H1 (cell line): ENCODE data around the gene DEXI. TPM values are rescaled to one million over a fixed set of nuclear protein-coding genes. Genes with fewer than 3 reads are reported as not detected.

ENCODE experiments used
- CTCF ChIA-PET: fragments of 300-600 bp; sonication (Branson Sonifier 250); formaldehyde crosslinking; loops from one replicate; lab custom pipeline; 2021; ENCODE audit not compliant: partially characterized antibody; lab: Charles Lee
- POLR2A ChIA-PET: fragments of 300-600 bp; sonication (Branson Sonifier 250); formaldehyde crosslinking; loops from one replicate; lab custom pipeline; 2021; ENCODE audit warnings: inconsistent platforms; ENCODE audit not compliant: partially characterized antibody; lab: Charles Lee
- DNase-seq, 2 experiments: peaks; one replicate each; pipeline versions ENCODE4 v3.0.0 to v3.0.0-alpha.2; 2010 to 2022; ENCODE audit warnings: low spot score in 2 of 2, low read depth in 1 of 2, mixed read lengths in 1 of 2
- FAIRE-seq: peaks from 2 replicates; lab custom pipeline; 2011; peaks lifted over from hg19 to GRCh38; lab: Jason Lieb, UNC
- H2AFZ ChIP-seq: 2 replicates; pipeline ENCODE4 v1.8.1; 2012; ENCODE audit warnings: low read length, inconsistent platforms
- H2AK5ac ChIP-seq: 2 replicates; pipeline ENCODE4 v1.6.1; 2013; ENCODE audit warnings: low read depth, low read length
- H2BK120ac ChIP-seq: replicated peaks from 2 replicates; pipeline ENCODE3; 2013; ENCODE audit warnings: low read depth, low read length, inconsistent platforms
- H2BK12ac ChIP-seq: 2 replicates; pipeline ENCODE4 v1.6.1; 2013; ENCODE audit warnings: low read depth, low read length
- H2BK15ac ChIP-seq: 2 replicates; pipeline ENCODE4 v1.6.1; 2013; ENCODE audit warnings: low read length
- H2BK20ac ChIP-seq: 2 replicates; pipeline ENCODE4 v1.6.1; 2013; ENCODE audit warnings: low read length
- H2BK5ac ChIP-seq: 2 replicates; pipeline ENCODE4 v1.6.1; 2013; ENCODE audit warnings: low read depth, low read length
- H3K14ac ChIP-seq: 2 replicates; pipeline ENCODE4 v1.6.1; 2013; ENCODE audit warnings: inconsistent platforms; ENCODE audit not compliant: insufficient read length
- H3K18ac ChIP-seq: 2 replicates; pipeline ENCODE4 v1.6.1; 2013; ENCODE audit warnings: low read length; ENCODE audit errors: extremely low read depth
- H3K23ac ChIP-seq: 2 replicates; pipeline ENCODE4 v1.6.1; 2013; ENCODE audit warnings: inconsistent platforms; ENCODE audit not compliant: insufficient read length
- H3K23me2 ChIP-seq: 2 replicates; pipeline ENCODE4 v1.6.1; 2013; ENCODE audit warnings: low read depth, low read length
- H3K27ac ChIP-seq: 2 replicates; pipeline ENCODE4 v1.6.1; 2011; ENCODE audit warnings: low read depth, low read length, inconsistent platforms
- H3K27me3 ChIP-seq, 4 experiments: replicated peaks in 1 of 4; 1 replicate in 1 of 4; 2 replicates in 3 of 4; pipeline versions ENCODE4 v1.6.1 to v1.8.1; 2011 to 2013; ENCODE audit warnings: low read length in 3 of 4, mild to moderate bottlenecking in 3 of 4, inconsistent platforms in 2 of 4, mixed read lengths in 2 of 4, moderate library complexity in 1 of 4; ENCODE audit not compliant: control insufficient read depth in 3 of 4, insufficient read depth in 3 of 4; ENCODE audit errors: extremely low read depth in 1 of 4
- H3K36me3 ChIP-seq, 4 experiments: 2 replicates each; pipeline versions ENCODE4 v1.6.1 to v1.8.1; 2011 to 2013; ENCODE audit warnings: mild to moderate bottlenecking in 4 of 4, low read length in 3 of 4, moderate library complexity in 2 of 4, control low read depth in 1 of 4, inconsistent platforms in 1 of 4; ENCODE audit not compliant: insufficient read depth in 4 of 4, control insufficient read depth in 2 of 4
- H3K4ac ChIP-seq: replicated peaks from 2 replicates; pipeline ENCODE3; 2013; ENCODE audit warnings: low read length, low read depth, mixed read lengths, inconsistent platforms; ENCODE audit not compliant: insufficient read length
- H3K4me1 ChIP-seq, 4 experiments: replicated peaks in 1 of 4; 1 replicate in 1 of 4; 2 replicates in 3 of 4; pipeline versions ENCODE4 v1.6.1 to v1.8.1; 2011 to 2013; ENCODE audit warnings: low read length in 3 of 4, inconsistent platforms in 2 of 4, mixed read lengths in 1 of 4; ENCODE audit not compliant: insufficient read depth in 4 of 4, control insufficient read depth in 3 of 4
- H3K4me2 ChIP-seq, 2 experiments: 2 replicates each; pipeline versions ENCODE4 v1.6.1 to v1.8.1; 2011 to 2013; ENCODE audit warnings: low read depth in 2 of 2, low read length in 2 of 2, control low read depth in 1 of 2, inconsistent platforms in 1 of 2, mild to moderate bottlenecking in 1 of 2; ENCODE audit not compliant: insufficient read depth in 1 of 2
- H3K4me3 ChIP-seq, 4 experiments: fragments of 200-600, 300-600 bp in 1 of 4; sonication (generic), shearing (Covaris generic), sonication (Bioruptor Twin) in 1 of 4; 2 replicates each; pipeline versions ENCODE4 v1.5.1 to v1.8.1; 2011 to 2016; ENCODE audit warnings: low read length in 4 of 4, low read depth in 3 of 4, control low read depth in 2 of 4, inconsistent platforms in 2 of 4, mild to moderate bottlenecking in 2 of 4, mixed read lengths in 1 of 4, moderate library complexity in 1 of 4; ENCODE audit not compliant: insufficient read depth in 2 of 4; ENCODE audit errors: extremely low read depth in 1 of 4
- H3K56ac ChIP-seq: replicated peaks from 2 replicates; pipeline ENCODE3; 2013; ENCODE audit warnings: low read depth, mild to moderate bottlenecking, mixed read lengths, low read length, inconsistent platforms; ENCODE audit not compliant: insufficient read length
- H3K79me1 ChIP-seq: 2 replicates; pipeline ENCODE4 v1.6.1; 2013; ENCODE audit warnings: low read depth, low read length, control low read depth
- H3K79me2 ChIP-seq, 2 experiments: 2 replicates each; pipeline versions ENCODE4 v1.6.1 to v1.8.1; 2012 to 2013; ENCODE audit warnings: low read length in 2 of 2, mild to moderate bottlenecking in 2 of 2, inconsistent platforms in 1 of 2; ENCODE audit not compliant: insufficient read depth in 2 of 2, control insufficient read depth in 1 of 2
- H3K9ac ChIP-seq, 4 experiments: replicated peaks in 1 of 4; 1 replicate in 1 of 4; 2 replicates in 3 of 4; pipeline versions ENCODE4 v1.6.1 to v1.8.1; 2011 to 2013; ENCODE audit warnings: low read depth in 3 of 4, low read length in 3 of 4, control low read depth in 2 of 4, mild to moderate bottlenecking in 2 of 4, moderate library complexity in 2 of 4, inconsistent platforms in 1 of 4; ENCODE audit errors: extremely low read depth in 1 of 4
- H3K9me3 ChIP-seq, 2 experiments: 2 replicates each; pipeline versions ENCODE4 v1.6.1 to v1.8.1; 2012 to 2013; ENCODE audit warnings: mild to moderate bottlenecking in 2 of 2, moderate library complexity in 2 of 2, control low read depth in 1 of 2, inconsistent platforms in 1 of 2, low read depth in 1 of 2, low read length in 1 of 2, mixed read lengths in 1 of 2; ENCODE audit not compliant: insufficient read depth in 2 of 2
- H4K20me1 ChIP-seq, 2 experiments: replicated peaks in 1 of 2; 2 replicates each; pipeline versions ENCODE3 to v1.8.1; 2011 to 2013; ENCODE audit warnings: inconsistent platforms in 2 of 2, low read length in 2 of 2, mild to moderate bottlenecking in 1 of 2; ENCODE audit not compliant: insufficient read depth in 2 of 2, control insufficient read depth in 1 of 2
- H4K5ac ChIP-seq: 2 replicates; pipeline ENCODE4 v1.6.1; 2013; ENCODE audit warnings: low read length, low read depth, mixed read lengths, inconsistent platforms; ENCODE audit not compliant: insufficient read length
- H4K8ac ChIP-seq: 2 replicates; pipeline ENCODE4 v1.8.0; 2013; ENCODE audit warnings: mild to moderate bottlenecking, moderate library complexity, low read length, inconsistent platforms; ENCODE audit not compliant: insufficient read depth; ENCODE audit errors: extremely low read depth
- H4K91ac ChIP-seq: replicated peaks from 2 replicates; pipeline ENCODE3; 2013; ENCODE audit warnings: low read length, mixed read lengths, inconsistent platforms; ENCODE audit not compliant: insufficient read length
- CBX5 ChIP-seq: fragments of 300-800, 300-1000 bp; sonication (generic); IDR thresholded peaks from 2 replicates; pipeline ENCODE4 v1.7.1; 2016; ENCODE audit warnings: antibody characterized with exemption, low read length, low read depth
- CHD1 ChIP-seq: IDR thresholded peaks from 2 replicates; pipeline ENCODE4 v1.6.1; 2012; ENCODE audit warnings: low read depth, low read length, improper control_type of control experiment
- CTCF ChIP-seq, 3 experiments: IDR thresholded peaks; 1 replicate in 2 of 3; 2 replicates in 1 of 3; pipeline versions ENCODE4 v1.5.1 to v1.6.1; 2011; ENCODE audit warnings: low read length in 3 of 3, mild to moderate bottlenecking in 3 of 3, inconsistent platforms in 2 of 3, low read depth in 1 of 3, moderate library complexity in 1 of 3; ENCODE audit not compliant: insufficient read depth in 1 of 3; ENCODE audit errors: control extremely low read depth in 1 of 3
- PHF8 ChIP-seq: fragments of 200-600 bp; sonication (generic); conservative IDR thresholded peaks from 2 replicates; pipeline ENCODE4 v1.7.1; 2012; ENCODE audit warnings: low read depth, mild to moderate bottlenecking, inconsistent platforms, low read length, moderate library complexity
- POU5F1 ChIP-seq: IDR thresholded peaks from 2 replicates; pipeline ENCODE4 v1.6.1; 2011; ENCODE audit warnings: low read depth, mild to moderate bottlenecking, low read length, moderate library complexity
- SIRT6 ChIP-seq: IDR thresholded peaks from one replicate; pipeline ENCODE4 v1.7.1; 2012; ENCODE audit warnings: low read length, inconsistent platforms
- SRF ChIP-seq: IDR thresholded peaks from 2 replicates; pipeline ENCODE4 v1.6.1; 2011; ENCODE audit warnings: mild to moderate bottlenecking, low read depth, low read length, moderate library complexity
- TBP ChIP-seq: IDR thresholded peaks from 2 replicates; pipeline ENCODE4 v1.6.1; 2011; ENCODE audit warnings: low read depth, low read length, improper control_type of control experiment
- TCF12 ChIP-seq: IDR thresholded peaks from 2 replicates; pipeline ENCODE4 v1.6.1; 2011; ENCODE audit warnings: low read depth, mild to moderate bottlenecking, low read length
- USF2 ChIP-seq: IDR thresholded peaks from 2 replicates; pipeline ENCODE4 v1.6.1; 2011; ENCODE audit warnings: low read length, improper control_type of control experiment
- YY1 ChIP-seq: IDR thresholded peaks from 2 replicates; pipeline ENCODE4 v1.6.1; 2011; ENCODE audit warnings: low read depth, mild to moderate bottlenecking, low read length
- WGBS, 2 experiments: shearing (Covaris generic) in 1 of 2; methylation state at CpG; one replicate each; pipeline versions ENCODE4 v1.1.6 to v1.1.7; 2013 to 2015; ENCODE audit warnings: low lambda C conversion rate in 2 of 2, mixed read lengths in 2 of 2, inconsistent platforms in 1 of 2, low coverage in 1 of 2, missing lambda C conversion rate in 1 of 2; ENCODE audit not compliant: insufficient replicate concordance in 2 of 2, insufficient coverage in 1 of 2, insufficient read length in 1 of 2; ENCODE audit errors: extremely low coverage in 1 of 2, missing lambda C conversion rate in 1 of 2; 5-methylcytosine and 5-hydroxymethylcytosine counted together
- polyA plus RNA-seq, 7 experiments: library from polyadenylated mRNA; depleted of rRNA in 3 of 7; stranded (reverse) in 5 of 7; unstranded in 2 of 7; fragments of >200 nt in 5 of 7; fragments of 200-250 nt in 2 of 7; gene quantifications; 1 replicate in 5 of 7; 2 replicates in 1 of 7; 4 replicates in 1 of 7; pipeline versions ENCODE4 v1.2.1 to v1.2.3, GENCODE V29; 2011 to 2013; ENCODE audit warnings: missing spikeins in 2 of 7, mixed read lengths in 2 of 7
- total RNA-seq: library from RNA; stranded (reverse); fragmentation: NEBNext Ultra II Directional; extraction: Animal tissue kit (Norgen Biotek cat#: 25700); gene quantifications from 2 replicates; pipeline ENCODE4 v1.2.1, GENCODE V29; 2021

The DEXI gene
- total and polyA plus RNA-seq, 2 of the 8 experiments (the other 6 are each of a cell fraction or from before 2014, with no cell fraction given), result 39.5 to 47.3 TPM

- no peak overlapping the region for H3K56ac ChIP-seq
- H3K79me1 ChIP-seq, result no peaks in the 10 kb centered on the region
- H3K27me3 ChIP-seq, result no peaks in the 10 kb centered on the region; a peak in 1 of 7 replicates
- H2BK120ac ChIP-seq, result no peak overlapping the region
- H3K4me3 ChIP-seq, result no peak overlapping the region
- no peak overlapping the region for H4K5ac ChIP-seq
- ChIA-PET CTCF (interaction anchor here (0.6 to 2.4 kb wide), 4 partner anchors 10 to 330 kb away, joined by 3 to 7 read pairs (median 4); partner anchors contain the start of gene CIITA), POLR2A (no interaction called here)
- H3K14ac ChIP-seq, result no peak overlapping the region
- H3K4me2 ChIP-seq, result no peak overlapping the region
- 86% methylated on average over 5 of the region's 5 CpGs; no CpG with 5 or more reads in 1 of the 2 experiments for WGBS, 2 experiments
- H3K4ac ChIP-seq, result no peak overlapping the region
- no peak overlapping the region for H3K18ac ChIP-seq
- DNase-seq (no peak), FAIRE-seq (no peak)
- peaks cover 0 to 3% of the 10 kb centered on the region in 2 experiments for H4K20me1 ChIP-seq
- no peak overlapping the region for H2AFZ ChIP-seq
- no peak overlapping the region for H4K91ac ChIP-seq
- no peak overlapping the region for H3K9ac ChIP-seq
- no peak overlapping the region for H2AK5ac ChIP-seq
- no peak overlapping the region for H2BK5ac ChIP-seq
- no peaks in the 10 kb centered on the region for H3K9me3 ChIP-seq
- H3K4me1 ChIP-seq, result peaks cover 0 to 6% (median 0%) of the 10 kb centered on the region in 4 experiments; a peak in 2 of 7 replicates
- H2BK12ac ChIP-seq, result no peak overlapping the region
- H2BK20ac ChIP-seq, result no peak overlapping the region
- no peak overlapping the region for H4K8ac ChIP-seq
- no peak overlapping the region for H3K23ac ChIP-seq
- H3K36me3 ChIP-seq, result no peaks in the 10 kb centered on the region
- no peaks in the 10 kb centered on the region for H3K79me2 ChIP-seq
- no peak overlapping the region for H3K27ac ChIP-seq
- no peaks in the 10 kb centered on the region; the same call in 1 of the 2 replicates for H3K23me2 ChIP-seq
- no peak overlapping the region for H2BK15ac ChIP-seq
- TF ChIP-seq TBP (no peak), CHD1 (no peak), USF2 (no peak), PHF8 (no peak), CBX5 (no peak), POU5F1 (no peak), YY1 (no peak), TCF12 (no peak), SIRT6 (no peak), SRF (no peak), CTCF (IDR thresholded peaks at IDR 0.05; ENCODE audit: control extremely low read depth in 1 of 3, insufficient read depth in 1 of 3, low read depth in 1 of 3, low read length in 3 of 3) (no peak)
Measured at GRCh38 chr16:10897134-10897533, 45.1 kb downstream of the DEXI start.
